Neural cell (in vitro differentiated cells): ENCODE measurements around the gene PLD4. TPM values are rescaled to one million over a fixed set of nuclear protein-coding genes. Genes with fewer than 3 reads are reported as not detected.

ENCODE experiments used
- H2AFZ ChIP-seq: fragments of 200-600, 300-800 bp; sonication (generic), shearing (Covaris generic); 2 replicates; pipeline ENCODE4 v1.6.0; 2014; ENCODE audit warnings: low read depth, mild to moderate bottlenecking, antibody characterized with exemption, low read length, moderate library complexity
- H3F3A ChIP-seq: fragments of 200-600 bp; shearing (Covaris generic); 2 replicates; pipeline ENCODE4 v1.6.1; 2016; ENCODE audit warnings: mild to moderate bottlenecking, moderate library complexity, mixed read lengths, antibody characterized with exemption, low read length; ENCODE audit not compliant: insufficient read depth, poor library complexity, severe bottlenecking
- H3K27ac ChIP-seq: fragments of 200-600, 300-800 bp; sonication (generic), shearing (Covaris generic); 2 replicates; pipeline ENCODE4 v1.5.1; 2014; ENCODE audit warnings: mild to moderate bottlenecking, low read length, moderate library complexity
- H3K27me3 ChIP-seq: fragments of 300-800, 200-600 bp; sonication (generic), shearing (Covaris generic); 2 replicates; pipeline ENCODE4 v1.6.0; 2014; ENCODE audit warnings: mild to moderate bottlenecking, low read depth, low read length, moderate library complexity; ENCODE audit not compliant: insufficient read depth
- H3K36me3 ChIP-seq: fragments of 300-800, 200-600 bp; sonication (generic), shearing (Covaris generic); 2 replicates; pipeline ENCODE4 v1.5.1; 2014; ENCODE audit warnings: mild to moderate bottlenecking, antibody characterized with exemption, low read length, moderate library complexity; ENCODE audit not compliant: insufficient read depth
- H3K4me2 ChIP-seq: fragments of 300-800, 200-600 bp; sonication (generic), shearing (Covaris generic); 2 replicates; pipeline ENCODE4 v1.6.0; 2014; ENCODE audit warnings: mild to moderate bottlenecking, low read length
- H3K4me3 ChIP-seq: fragments of 300-800, 200-600 bp; sonication (generic), shearing (Covaris generic); 2 replicates; pipeline ENCODE4 v1.5.1; 2014; ENCODE audit warnings: mild to moderate bottlenecking, low read length, moderate library complexity
- H3K79me2 ChIP-seq: fragments of 200-600 bp; shearing (Covaris generic); replicated peaks from 2 replicates; pipeline ENCODE4 v1.6.0; 2014; ENCODE audit warnings: mild to moderate bottlenecking, low read length, moderate library complexity; ENCODE audit not compliant: insufficient read depth
- H3K9ac ChIP-seq: fragments of 300-800, 200-600 bp; sonication (generic), shearing (Covaris generic); 2 replicates; pipeline ENCODE4 v1.6.1; 2016; ENCODE audit warnings: mild to moderate bottlenecking, low read length, mixed read lengths
- H3K9me2 ChIP-seq: fragments of 200-600 bp; shearing (Covaris generic); 2 replicates; pipeline ENCODE4 v1.6.1; 2016; ENCODE audit warnings: mild to moderate bottlenecking, low read length, mixed read lengths; ENCODE audit not compliant: insufficient read depth
- H3K9me3 ChIP-seq: fragments of 200-600, 300-800 bp; sonication (generic), shearing (Covaris generic); 2 replicates; pipeline ENCODE4 v1.6.1; 2016; ENCODE audit warnings: mild to moderate bottlenecking, mixed run types, low read length, moderate library complexity, mixed read lengths
- H4K20me1 ChIP-seq: fragments of 200-600 bp; shearing (Covaris generic); 2 replicates; pipeline ENCODE4 v1.6.1; 2016; ENCODE audit warnings: mild to moderate bottlenecking, mixed run types; ENCODE audit not compliant: insufficient read depth
- EP300 ChIP-seq: fragments of 450-650 bp; conservative IDR thresholded peaks from 2 replicates; pipeline ENCODE4 v1.6.1; 2014; ENCODE audit warnings: antibody characterized with exemption, mild to moderate bottlenecking, moderate library complexity; ENCODE audit not compliant: poor library complexity, severe bottlenecking
- EZH2 ChIP-seq: fragments of 200-600, 300-800 bp; shearing (Covaris generic), sonication (generic); IDR thresholded peaks from 2 replicates; pipeline ENCODE4 v1.6.1; 2014; ENCODE audit warnings: antibody characterized with exemption, low read length, borderline replicate concordance, mild to moderate bottlenecking; ENCODE audit not compliant: insufficient read depth, poor library complexity, severe bottlenecking
- RAD21 ChIP-seq: fragments of 450-650 bp; conservative IDR thresholded peaks from 2 replicates; pipeline ENCODE4 v1.6.1; 2014; ENCODE audit warnings: antibody characterized with exemption, mild to moderate bottlenecking, moderate library complexity
- polyA plus RNA-seq: library from polyadenylated mRNA; depleted of rRNA; stranded (reverse); fragments of >200 nt; gene quantifications from 2 replicates; pipeline ENCODE4 v1.2.3, GENCODE V29; 2014
- TF ChIP-seq, protein P1 (sequence below): fragments of 450-650 bp; IDR thresholded peaks from 2 replicates; pipeline ENCODE4 v1.5.1; 2014; ENCODE audit warnings: antibody characterized with exemption, mild to moderate bottlenecking, moderate library complexity; ENCODE audit not compliant: poor library complexity, severe bottlenecking
- TF ChIP-seq, protein P2 (sequence below): IDR thresholded peaks from 2 replicates; pipeline ENCODE4 v1.6.1; 2012; ENCODE audit warnings: borderline replicate concordance

The PLD4 gene
- polyA plus RNA-seq, 1 donor from 2014 or later = not detected

DNA sequence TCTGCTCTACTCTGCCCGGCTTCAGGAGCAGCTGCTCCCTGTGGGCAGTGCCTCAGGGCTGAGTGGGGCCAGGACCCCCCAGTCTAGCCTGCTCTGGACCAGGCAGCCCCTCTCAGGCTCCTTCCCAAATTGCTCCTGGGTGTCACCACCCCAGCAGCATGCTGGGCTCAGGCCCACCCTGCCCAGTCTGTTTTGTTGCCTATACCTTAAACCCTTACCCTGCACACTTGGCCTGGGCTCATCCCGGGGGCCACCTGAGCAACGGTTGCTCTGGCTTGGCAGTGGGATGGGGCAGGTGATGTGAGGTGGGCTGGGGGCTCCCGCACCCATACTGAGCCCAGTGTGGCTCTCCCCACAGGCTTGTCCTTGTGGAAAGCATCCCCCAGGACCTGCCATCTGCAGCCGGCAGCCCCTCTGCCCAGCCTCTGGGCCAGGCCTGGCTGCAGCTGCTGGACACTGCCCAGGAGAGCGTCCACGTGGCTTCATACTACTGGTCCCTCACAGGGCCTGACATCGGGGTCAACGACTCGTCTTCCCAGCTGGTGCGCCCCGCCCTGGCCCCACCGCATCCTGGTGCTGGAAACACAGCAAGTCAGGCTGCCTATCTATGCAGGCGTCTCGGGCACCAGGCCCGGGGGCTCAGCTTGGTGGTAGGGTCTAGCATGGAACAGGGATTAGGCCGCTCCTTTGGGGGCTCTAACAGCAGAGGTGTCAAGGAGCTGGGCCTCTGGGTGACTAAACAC lies 3.9 kb downstream of the PLD4 start (continued):
- TF ChIP-seq, protein P1, sequence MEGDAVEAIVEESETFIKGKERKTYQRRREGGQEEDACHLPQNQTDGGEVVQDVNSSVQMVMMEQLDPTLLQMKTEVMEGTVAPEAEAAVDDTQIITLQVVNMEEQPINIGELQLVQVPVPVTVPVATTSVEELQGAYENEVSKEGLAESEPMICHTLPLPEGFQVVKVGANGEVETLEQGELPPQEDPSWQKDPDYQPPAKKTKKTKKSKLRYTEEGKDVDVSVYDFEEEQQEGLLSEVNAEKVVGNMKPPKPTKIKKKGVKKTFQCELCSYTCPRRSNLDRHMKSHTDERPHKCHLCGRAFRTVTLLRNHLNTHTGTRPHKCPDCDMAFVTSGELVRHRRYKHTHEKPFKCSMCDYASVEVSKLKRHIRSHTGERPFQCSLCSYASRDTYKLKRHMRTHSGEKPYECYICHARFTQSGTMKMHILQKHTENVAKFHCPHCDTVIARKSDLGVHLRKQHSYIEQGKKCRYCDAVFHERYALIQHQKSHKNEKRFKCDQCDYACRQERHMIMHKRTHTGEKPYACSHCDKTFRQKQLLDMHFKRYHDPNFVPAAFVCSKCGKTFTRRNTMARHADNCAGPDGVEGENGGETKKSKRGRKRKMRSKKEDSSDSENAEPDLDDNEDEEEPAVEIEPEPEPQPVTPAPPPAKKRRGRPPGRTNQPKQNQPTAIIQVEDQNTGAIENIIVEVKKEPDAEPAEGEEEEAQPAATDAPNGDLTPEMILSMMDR = no peak

DNA sequence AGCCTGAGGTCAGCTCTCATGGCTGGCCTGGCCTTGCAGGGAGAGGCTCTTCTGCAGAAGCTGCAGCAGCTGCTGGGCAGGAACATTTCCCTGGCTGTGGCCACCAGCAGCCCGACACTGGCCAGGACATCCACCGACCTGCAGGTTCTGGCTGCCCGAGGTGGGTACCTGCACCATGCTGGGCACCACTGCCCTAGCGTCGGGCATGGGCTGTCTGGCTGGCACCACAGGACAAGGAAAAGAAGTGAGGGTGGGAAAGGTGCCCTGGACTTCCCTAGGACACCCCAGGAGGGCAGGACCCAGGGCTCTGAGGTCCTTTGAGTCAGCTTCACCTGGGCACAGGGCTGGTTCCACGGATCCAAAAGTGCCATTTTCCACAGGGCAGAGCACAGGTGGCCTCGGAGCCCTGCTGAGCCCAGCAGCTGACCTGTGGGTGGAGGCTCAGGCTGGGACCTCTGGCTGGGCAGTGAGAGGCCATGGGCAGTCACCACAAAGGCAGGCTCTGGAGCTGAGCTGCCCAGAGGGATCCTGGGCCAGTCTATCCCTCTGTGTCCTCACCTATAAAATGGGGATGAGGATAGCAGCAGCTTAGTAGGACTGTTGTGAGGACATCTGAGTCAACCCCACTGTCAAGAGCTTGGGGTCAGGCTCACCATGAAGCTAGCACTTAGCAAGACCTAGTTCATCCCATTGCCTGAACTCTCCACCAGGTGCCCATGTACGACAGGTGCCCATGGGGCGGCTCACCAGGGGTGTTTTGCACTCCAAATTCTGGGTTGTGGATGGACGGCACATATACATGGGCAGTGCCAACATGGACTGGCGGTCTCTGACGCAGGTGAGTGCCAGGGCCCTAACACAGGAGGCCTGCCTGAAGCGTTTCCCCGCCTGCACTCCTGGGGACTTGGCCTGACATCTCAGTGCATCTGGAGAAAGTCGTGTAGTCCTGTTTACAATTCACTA lies 4.9 kb downstream of the PLD4 start:
- Histone ChIP-seq H3K79me2 (no peaks in the 10 kb centered on the region), H3K9me3 (no peaks in the 10 kb centered on the region), H3K27me3 (peaks cover 32% of the 10 kb centered on the region), H3K9me2 (no peaks in the 10 kb centered on the region), H3K4me2 (no peak overlapping the region), H3F3A (no peaks in the 10 kb centered on the region), H3K27ac (no peak overlapping the region), H2AFZ (no peak overlapping the region), H3K4me3 (no peak overlapping the region), H3K9ac (no peak overlapping the region), H3K36me3 (no peaks in the 10 kb centered on the region), H4K20me1 (no peaks in the 10 kb centered on the region)
- TF ChIP-seq, protein P1 = no peak
- no peak for TF ChIP-seq EP300
- no peak for TF ChIP-seq RAD21
- no peak for TF ChIP-seq EZH2
- TF ChIP-seq, protein P2, sequence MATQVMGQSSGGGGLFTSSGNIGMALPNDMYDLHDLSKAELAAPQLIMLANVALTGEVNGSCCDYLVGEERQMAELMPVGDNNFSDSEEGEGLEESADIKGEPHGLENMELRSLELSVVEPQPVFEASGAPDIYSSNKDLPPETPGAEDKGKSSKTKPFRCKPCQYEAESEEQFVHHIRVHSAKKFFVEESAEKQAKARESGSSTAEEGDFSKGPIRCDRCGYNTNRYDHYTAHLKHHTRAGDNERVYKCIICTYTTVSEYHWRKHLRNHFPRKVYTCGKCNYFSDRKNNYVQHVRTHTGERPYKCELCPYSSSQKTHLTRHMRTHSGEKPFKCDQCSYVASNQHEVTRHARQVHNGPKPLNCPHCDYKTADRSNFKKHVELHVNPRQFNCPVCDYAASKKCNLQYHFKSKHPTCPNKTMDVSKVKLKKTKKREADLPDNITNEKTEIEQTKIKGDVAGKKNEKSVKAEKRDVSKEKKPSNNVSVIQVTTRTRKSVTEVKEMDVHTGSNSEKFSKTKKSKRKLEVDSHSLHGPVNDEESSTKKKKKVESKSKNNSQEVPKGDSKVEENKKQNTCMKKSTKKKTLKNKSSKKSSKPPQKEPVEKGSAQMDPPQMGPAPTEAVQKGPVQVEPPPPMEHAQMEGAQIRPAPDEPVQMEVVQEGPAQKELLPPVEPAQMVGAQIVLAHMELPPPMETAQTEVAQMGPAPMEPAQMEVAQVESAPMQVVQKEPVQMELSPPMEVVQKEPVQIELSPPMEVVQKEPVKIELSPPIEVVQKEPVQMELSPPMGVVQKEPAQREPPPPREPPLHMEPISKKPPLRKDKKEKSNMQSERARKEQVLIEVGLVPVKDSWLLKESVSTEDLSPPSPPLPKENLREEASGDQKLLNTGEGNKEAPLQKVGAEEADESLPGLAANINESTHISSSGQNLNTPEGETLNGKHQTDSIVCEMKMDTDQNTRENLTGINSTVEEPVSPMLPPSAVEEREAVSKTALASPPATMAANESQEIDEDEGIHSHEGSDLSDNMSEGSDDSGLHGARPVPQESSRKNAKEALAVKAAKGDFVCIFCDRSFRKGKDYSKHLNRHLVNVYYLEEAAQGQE = no peak
